SIG-M5 treated with dmso at 0.1 percent for 504 hours (cell line): ENCODE data around the gene PTPRE.

ENCODE experiments used
- DNase-seq: peaks from one replicate; lab custom pipeline; 2025; ENCODE audit not compliant: unreplicated experiment; lab: John Stamatoyannopoulos, UW

Gene PTPRE

GRCh38 chr10:128113026-128113425 is 206.1 kb downstream of the PTPRE start:
- DNase-seq: no peak

GRCh38 chr10:128114901-128115300 is 208.0 kb downstream of the PTPRE start:
- no peak for DNase-seq

- DNase-seq: no peak
Measured at GRCh38 chr10:128115356-128115755, 208.5 kb downstream of the PTPRE start.

GRCh38 chr10:128116187-128116586 is 209.3 kb downstream of the PTPRE start:
- DNase-seq: no peak

GRCh38 chr10:128116851-128117615 is 210.1 kb downstream of the PTPRE start:
- DNase-seq: no peak

GRCh38 chr10:128121750-128122412 is 215.0 kb downstream of the PTPRE start:
- no peak for DNase-seq

GRCh38 chr10:128122931-128123330 is 216.0 kb downstream of the PTPRE start:
- DNase-seq: peak; percentile 25

GRCh38 chr10:128123846-128124245 is 216.9 kb downstream of the PTPRE start:
- DNase-seq: no peak

- DNase-seq: no peak
Measured at GRCh38 chr10:128124813-128125403, 218.0 kb downstream of the PTPRE start.

- no peak for DNase-seq
Measured at GRCh38 chr10:128125416-128125943, 218.6 kb downstream of the PTPRE start.

- peak; percentile 85 for DNase-seq
Measured at GRCh38 chr10:128125944-128126764, 219.3 kb downstream of the PTPRE start, which contains the start of gene MKI67. MKI67 (minus strand) TSS chr10:128126423; CDS start chr10:128125667, 756 bp downstream.

- no peak for DNase-seq
Measured at GRCh38 chr10:128128582-128128981, 221.7 kb downstream of the PTPRE start.

GRCh38 chr10:128130051-128130450 is 223.1 kb downstream of the PTPRE start:
- no peak for DNase-seq
